CD4-positive, alpha-beta memory T cell (primary cell): ENCODE measurements around the gene PRKAB1. TPM values are rescaled to one million over a fixed set of nuclear protein-coding genes. Genes with fewer than 3 reads are reported as not detected.

Experiments
- CTCF ChIA-PET: fragments of 350-600 bp; sonication (Branson Sonifier 250); formaldehyde crosslinking; loops from one replicate; lab custom pipeline; 2021; ENCODE audit warnings: inconsistent platforms; ENCODE audit not compliant: partially characterized antibody; lab: Charles Lee
- POLR2A ChIA-PET: fragments of 350-600 bp; sonication (Branson Sonifier 250); formaldehyde crosslinking; loops from one replicate; lab custom pipeline; 2021; ENCODE audit not compliant: partially characterized antibody; lab: Charles Lee
- DNase-seq, 5 donors: peaks; one replicate each; pipeline versions ENCODE4 v3.0.0 to v3.0.0-alpha.2; 2020 to 2022; ENCODE audit warnings: mixed read lengths in 1 of 5
- H3K27ac ChIP-seq: one replicate; pipeline ENCODE4 v1.7.0; 2013; ENCODE audit warnings: low read depth, low read length
- H3K27me3 ChIP-seq: 2 replicates; pipeline ENCODE4 v1.7.0; 2013; ENCODE audit warnings: mild to moderate bottlenecking, low read length, moderate library complexity; ENCODE audit not compliant: insufficient read depth
- H3K36me3 ChIP-seq: 2 replicates; pipeline ENCODE4 v1.7.0; 2013; ENCODE audit warnings: mild to moderate bottlenecking, low read length, moderate library complexity; ENCODE audit not compliant: insufficient read depth
- H3K4me1 ChIP-seq: 2 replicates; pipeline ENCODE4 v1.7.0; 2013; ENCODE audit warnings: mild to moderate bottlenecking, low read length, moderate library complexity; ENCODE audit not compliant: insufficient read depth
- H3K4me3 ChIP-seq, 2 donors: one replicate each; pipeline ENCODE4 v1.7.0; 2013; ENCODE audit warnings: low read length in 2 of 2, mild to moderate bottlenecking in 1 of 2
- H3K9me3 ChIP-seq, 2 donors: one replicate each; pipeline ENCODE4 v1.7.0; 2013; ENCODE audit warnings: low read length in 2 of 2, control low read depth in 1 of 2; ENCODE audit not compliant: control insufficient read depth in 1 of 2
- H3K27ac Mint-ChIP-seq, 7 donors: one replicate each; pipeline ENCODE4 v1.8.0; 2020 to 2021; ENCODE audit warnings: mixed read lengths in 7 of 7, mild to moderate bottlenecking in 6 of 7, inconsistent platforms in 3 of 7, moderate library complexity in 3 of 7
- H3K27me3 Mint-ChIP-seq, 2 donors: one replicate each; pipeline ENCODE4 v1.8.0; 2020 to 2021; ENCODE audit warnings: mixed read lengths in 2 of 2
- H3K36me3 Mint-ChIP-seq, 2 donors: one replicate each; pipeline ENCODE4 v1.8.0; 2020 to 2021; ENCODE audit warnings: mixed read lengths in 2 of 2, inconsistent platforms in 1 of 2, mild to moderate bottlenecking in 1 of 2
- H3K4me1 Mint-ChIP-seq, 4 donors: one replicate each; pipeline ENCODE4 v1.8.0; 2020 to 2021; ENCODE audit warnings: mixed read lengths in 4 of 4, mild to moderate bottlenecking in 1 of 4
- H3K4me3 Mint-ChIP-seq, 8 donors: one replicate each; pipeline ENCODE4 v1.8.0; 2020 to 2021; ENCODE audit warnings: mixed read lengths in 8 of 8, mild to moderate bottlenecking in 7 of 8, moderate library complexity in 6 of 8, inconsistent platforms in 3 of 8
- H3K9me3 Mint-ChIP-seq, 8 donors: one replicate each; pipeline ENCODE4 v1.8.0; 2020 to 2021; ENCODE audit warnings: mixed read lengths in 8 of 8, mild to moderate bottlenecking in 5 of 8, inconsistent platforms in 3 of 8, moderate library complexity in 1 of 8
- intact Hi-C: fragments of 100-400 bp; cut with micrococcal nuclease; formaldehyde crosslinking; loops from one replicate; pipeline ENCODE4 v1.15.1; 2023
- polyA plus RNA-seq, 2 donors: library from polyadenylated mRNA; unstranded; fragments of 300-500 nt; fragmentation: Illumina TruSeq; gene quantifications; one replicate each; pipeline ENCODE4 v1.2.3, GENCODE V29; 2021
- total RNA-seq, 2 experiments: library from RNA; stranded (reverse); gene quantifications; one replicate each; pipeline ENCODE4 v1.2.3, GENCODE V29; 2021

Gene PRKAB1
- total and polyA plus RNA-seq, 4 experiments from 2014 or later: 41.7 to 59.3 (median 45.5) TPM

DNA sequence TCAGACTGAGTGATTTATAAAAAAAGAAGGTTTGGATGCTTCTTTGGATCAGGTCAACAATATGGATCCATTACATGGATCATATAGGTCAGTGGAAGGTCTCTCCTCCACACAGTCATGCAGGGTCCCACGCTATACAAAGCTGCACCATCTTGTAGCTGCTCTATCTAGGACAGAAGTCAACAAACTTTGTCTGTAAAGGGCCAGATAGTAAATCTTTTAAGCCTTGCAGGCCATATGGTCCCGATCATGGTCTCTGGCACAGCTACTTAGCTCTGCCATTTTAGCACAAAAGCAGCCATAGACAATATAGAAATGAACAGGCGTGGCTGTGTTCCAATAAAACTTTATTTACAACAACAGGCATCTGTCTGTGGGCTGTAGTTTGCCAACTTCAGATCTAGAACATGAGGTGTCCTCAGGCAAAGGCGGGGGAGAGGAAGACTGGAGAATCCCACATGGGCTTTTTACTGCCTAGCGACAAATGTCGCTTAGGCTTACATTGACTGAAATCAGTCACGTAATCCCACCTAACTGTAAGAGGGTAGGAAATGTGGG is 37.6 kb upstream of the PRKAB1 start:
- Mint-ChIP-seq H3K27ac (no peak overlapping the region), H3K27me3 (peaks cover 25 to 39% of the 10 kb centered on the region in 2 donors), H3K9me3 (peaks cover 0 to 3% (median 0%) of the 10 kb centered on the region in 8 donors), H3K4me3 (no peak overlapping the region), H3K4me1 (no peaks in the 10 kb centered on the region), H3K36me3 (no peaks in the 10 kb centered on the region)
- ChIA-PET POLR2A (no interaction called here), CTCF (no interaction called here)
- no peak for DNase-seq
- Histone ChIP-seq H3K9me3 (no peaks in the 10 kb centered on the region), H3K36me3 (no peaks in the 10 kb centered on the region), H3K27me3 (no peaks in the 10 kb centered on the region), H3K27ac (no peak overlapping the region), H3K4me3 (no peak overlapping the region), H3K4me1 (no peaks in the 10 kb centered on the region)
- intact Hi-C loops: no loop called here

GRCh38 chr12:119630962-119631550 is 36.9 kb upstream of the PRKAB1 start:
- Mint-ChIP-seq H3K27me3 (peaks cover 30 to 43% of the 10 kb centered on the region in 2 donors), H3K27ac (no peak overlapping the region), H3K9me3 (peaks cover 0 to 3% (median 0%) of the 10 kb centered on the region in 8 donors), H3K36me3 (no peaks in the 10 kb centered on the region), H3K4me1 (no peaks in the 10 kb centered on the region), H3K4me3 (no peak overlapping the region)
- H3K27me3 ChIP-seq: no peaks in the 10 kb centered on the region
- H3K9me3 ChIP-seq: no peaks in the 10 kb centered on the region
- H3K36me3 ChIP-seq: no peaks in the 10 kb centered on the region
- CTCF ChIA-PET: interaction anchor here (0.7 to 0.8 kb wide), 2 partner anchors 37 to 707 kb away, joined by 3 read pairs; partner anchors contain the start of gene PRKAB1
- H3K4me3 ChIP-seq: no peak overlapping the region
- intact Hi-C loops: no loop called here
- H3K27ac ChIP-seq: no peak overlapping the region
- POLR2A ChIA-PET: no interaction called here
- DNase-seq: no peak
- no peaks in the 10 kb centered on the region for H3K4me1 ChIP-seq

DNA sequence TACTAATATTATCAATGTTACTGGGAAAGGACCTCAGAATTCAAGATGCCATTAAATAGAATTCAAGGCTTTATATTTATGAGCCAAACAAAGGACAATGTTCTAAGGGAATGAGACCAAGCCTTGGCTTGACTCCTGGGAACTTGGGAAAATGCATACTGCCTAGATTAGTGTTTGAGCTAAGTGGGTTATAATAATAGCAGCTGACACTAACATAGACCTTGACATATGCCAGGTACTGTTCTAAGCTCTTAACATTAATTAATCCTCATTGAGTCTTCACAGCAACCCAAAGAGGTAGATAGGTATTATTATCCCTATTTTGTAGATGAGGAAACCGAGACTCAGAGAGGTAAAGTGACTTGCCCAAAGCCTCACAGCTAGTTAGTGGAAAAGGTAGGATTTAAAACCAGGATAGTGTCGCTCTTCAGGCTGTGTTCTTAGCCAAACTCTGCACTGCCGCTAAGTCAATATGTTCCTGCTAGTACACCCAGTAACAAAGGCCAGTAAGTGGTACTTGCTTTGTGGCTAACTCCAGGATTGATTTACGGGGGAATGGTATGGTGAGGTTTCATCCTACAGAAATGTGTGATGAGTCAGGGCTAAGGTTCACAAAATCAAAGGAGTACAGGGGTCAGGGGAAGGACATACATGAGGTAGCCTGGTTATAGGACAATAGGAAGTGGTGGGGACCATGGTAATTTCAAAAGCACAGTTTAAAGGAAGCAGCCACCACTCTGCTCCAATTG is 35.8 kb upstream of the PRKAB1 start:
- Histone ChIP-seq H3K27me3 (no peaks in the 10 kb centered on the region), H3K36me3 (no peaks in the 10 kb centered on the region), H3K9me3 (no peaks in the 10 kb centered on the region), H3K4me3 (no peak overlapping the region), H3K27ac (no peak overlapping the region), H3K4me1 (no peaks in the 10 kb centered on the region)
- Mint-ChIP-seq H3K4me1 (no peaks in the 10 kb centered on the region), H3K4me3 (no peak overlapping the region), H3K36me3 (no peaks in the 10 kb centered on the region), H3K9me3 (peaks cover 0 to 3% (median 0%) of the 10 kb centered on the region in 8 donors), H3K27me3 (peaks cover 29 to 41% of the 10 kb centered on the region in 2 donors), H3K27ac (no peak overlapping the region)
- ChIA-PET POLR2A (no interaction called here), CTCF (interaction anchor here (0.7 to 0.8 kb wide), 2 partner anchors 35 to 708 kb away, joined by 3 read pairs; partner anchors contain the start of gene PRKAB1)
- intact Hi-C loops: no loop called here
- no peak for DNase-seq

DNA sequence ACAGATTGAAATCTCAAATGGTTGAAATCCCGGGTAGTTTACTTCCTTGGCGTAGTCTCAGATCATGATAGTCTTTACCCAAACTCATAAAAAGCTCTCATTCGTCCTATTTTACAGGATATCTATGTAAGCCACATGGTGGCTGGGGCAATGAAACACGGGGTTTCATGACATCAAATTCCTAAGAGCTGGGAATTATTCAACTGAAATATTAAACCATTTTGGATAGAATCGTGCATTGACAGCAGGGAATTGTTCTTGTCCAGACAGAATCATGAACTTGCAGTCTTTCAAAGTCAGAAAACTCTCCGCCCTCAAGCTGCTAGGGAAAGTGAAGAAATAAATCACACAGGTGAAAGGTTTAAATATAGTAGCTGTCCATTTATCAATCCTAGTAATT is 33.2 kb upstream of the PRKAB1 start:
- Histone ChIP-seq H3K27me3 (no peaks in the 10 kb centered on the region), H3K9me3 (no peaks in the 10 kb centered on the region), H3K27ac (no peak overlapping the region), H3K4me3 (no peak overlapping the region), H3K4me1 (no peaks in the 10 kb centered on the region), H3K36me3 (no peaks in the 10 kb centered on the region)
- DNase-seq: no peak
- ChIA-PET POLR2A (no interaction called here), CTCF (no interaction called here)
- Mint-ChIP-seq H3K27me3 (peaks cover 25 to 35% of the 10 kb centered on the region in 2 donors), H3K27ac (no peak overlapping the region), H3K4me1 (no peaks in the 10 kb centered on the region), H3K4me3 (no peak overlapping the region), H3K9me3 (peaks cover 0 to 3% (median 0%) of the 10 kb centered on the region in 8 donors), H3K36me3 (no peaks in the 10 kb centered on the region)
- intact Hi-C loops: no loop called here

- CTCF ChIA-PET: interaction anchor here (1.1 kb wide), 1 partner anchor 9 kb away, joined by 4 read pairs; no protein-coding TSS in a partner anchor
- Histone ChIP-seq H3K36me3 (no peaks in the 10 kb centered on the region), H3K4me3 (no peak overlapping the region), H3K9me3 (no peaks in the 10 kb centered on the region), H3K27ac (no peak overlapping the region), H3K27me3 (no peaks in the 10 kb centered on the region), H3K4me1 (no peaks in the 10 kb centered on the region)
- no peak for DNase-seq
- peaks cover 14 to 20% of the 10 kb centered on the region in 2 donors for H3K27me3 Mint-ChIP-seq
- no peak overlapping the region for H3K4me3 Mint-ChIP-seq
- no peak overlapping the region for H3K27ac Mint-ChIP-seq
- intact Hi-C loops: no loop called here
- H3K4me1 Mint-ChIP-seq: no peaks in the 10 kb centered on the region
- POLR2A ChIA-PET: no interaction called here
- no peaks in the 10 kb centered on the region for H3K36me3 Mint-ChIP-seq
- H3K9me3 Mint-ChIP-seq: no peaks in the 10 kb centered on the region
Observed at GRCh38 chr12:119642986-119643385, 24.9 kb upstream of the PRKAB1 start.

- no peak overlapping the region for H3K4me3 ChIP-seq
- no peaks in the 10 kb centered on the region for H3K4me1 ChIP-seq
- DNase-seq: no peak
- H3K36me3 ChIP-seq: no peaks in the 10 kb centered on the region
- intact Hi-C loops: no loop called here
- H3K27me3 ChIP-seq: no peaks in the 10 kb centered on the region
- H3K4me3 Mint-ChIP-seq: no peak overlapping the region
- ChIA-PET CTCF (no interaction called here), POLR2A (no interaction called here)
- H3K27ac ChIP-seq: no peak overlapping the region
- H3K4me1 Mint-ChIP-seq: no peaks in the 10 kb centered on the region
- H3K36me3 Mint-ChIP-seq: no peaks in the 10 kb centered on the region
- no peaks in the 10 kb centered on the region for H3K9me3 Mint-ChIP-seq
- H3K27me3 Mint-ChIP-seq: peaks cover 12 to 16% of the 10 kb centered on the region in 2 donors
- no peak overlapping the region for H3K27ac Mint-ChIP-seq
- no peaks in the 10 kb centered on the region for H3K9me3 ChIP-seq
Observed at GRCh38 chr12:119644930-119645329, 23.0 kb upstream of the PRKAB1 start.

DNA sequence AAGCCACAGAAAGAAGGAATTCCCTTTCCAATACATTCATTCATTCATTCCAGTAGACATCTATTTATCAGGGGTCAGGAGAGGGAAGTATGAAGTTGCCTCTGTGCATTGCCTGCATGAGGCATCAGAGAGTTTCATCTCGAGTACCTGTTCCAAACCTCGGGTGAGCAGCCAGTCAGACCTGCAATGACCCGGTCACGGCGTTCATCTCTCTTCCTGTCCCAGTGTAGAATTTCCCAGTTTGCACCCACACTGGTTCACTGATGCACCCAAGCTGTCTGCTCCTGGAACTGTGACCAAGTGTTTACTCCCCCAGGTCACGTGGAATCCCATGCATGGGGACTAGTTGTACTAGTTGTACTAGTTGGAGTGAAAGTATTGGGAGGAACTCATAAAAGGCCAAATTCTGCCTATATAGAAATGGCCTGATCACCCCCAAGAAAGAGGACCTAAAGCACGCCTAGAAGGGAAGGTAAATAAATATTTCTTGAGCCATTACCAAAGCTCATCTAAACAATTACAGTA is 22.3 kb upstream of the PRKAB1 start:
- intact Hi-C loops: no loop called here
- no peaks in the 10 kb centered on the region for H3K4me1 ChIP-seq
- H3K9me3 ChIP-seq: no peaks in the 10 kb centered on the region
- ChIA-PET POLR2A (no interaction called here), CTCF (no interaction called here)
- Mint-ChIP-seq H3K27ac (no peak overlapping the region), H3K4me1 (no peaks in the 10 kb centered on the region), H3K4me3 (no peak overlapping the region), H3K27me3 (peaks cover 12 to 16% of the 10 kb centered on the region in 2 donors), H3K36me3 (no peaks in the 10 kb centered on the region), H3K9me3 (no peaks in the 10 kb centered on the region)
- no peaks in the 10 kb centered on the region for H3K36me3 ChIP-seq
- no peak overlapping the region for H3K4me3 ChIP-seq
- no peaks in the 10 kb centered on the region for H3K27me3 ChIP-seq
- DNase-seq: no peak
- no peak overlapping the region for H3K27ac ChIP-seq
